H1 (cell line): ENCODE results near the gene RUNX1. TPM values are rescaled to one million over a fixed set of nuclear protein-coding genes. Genes with fewer than 3 reads are reported as not detected.

Source experiments
- CTCF ChIA-PET: fragments of 300-600 bp; sonication (Branson Sonifier 250); formaldehyde crosslinking; loops from one replicate; lab custom pipeline; 2021; ENCODE audit not compliant: partially characterized antibody; lab: Charles Lee
- POLR2A ChIA-PET: fragments of 300-600 bp; sonication (Branson Sonifier 250); formaldehyde crosslinking; loops from one replicate; lab custom pipeline; 2021; ENCODE audit warnings: inconsistent platforms; ENCODE audit not compliant: partially characterized antibody; lab: Charles Lee
- DNase-seq, 2 experiments: peaks; one replicate each; pipeline versions ENCODE4 v3.0.0 to v3.0.0-alpha.2; 2010 to 2022; ENCODE audit warnings: low spot score in 2 of 2, low read depth in 1 of 2, mixed read lengths in 1 of 2
- FAIRE-seq: peaks from 2 replicates; lab custom pipeline; 2011; peaks lifted over from hg19 to GRCh38; lab: Jason Lieb, UNC
- H2AFZ ChIP-seq: 2 replicates; pipeline ENCODE4 v1.8.1; 2012; ENCODE audit warnings: low read length, inconsistent platforms
- H2AK5ac ChIP-seq: 2 replicates; pipeline ENCODE4 v1.6.1; 2013; ENCODE audit warnings: low read depth, low read length
- H2BK120ac ChIP-seq: replicated peaks from 2 replicates; pipeline ENCODE3; 2013; ENCODE audit warnings: low read depth, low read length, inconsistent platforms
- H2BK12ac ChIP-seq: 2 replicates; pipeline ENCODE4 v1.6.1; 2013; ENCODE audit warnings: low read depth, low read length
- H2BK15ac ChIP-seq: 2 replicates; pipeline ENCODE4 v1.6.1; 2013; ENCODE audit warnings: low read length
- H2BK20ac ChIP-seq: 2 replicates; pipeline ENCODE4 v1.6.1; 2013; ENCODE audit warnings: low read length
- H2BK5ac ChIP-seq: 2 replicates; pipeline ENCODE4 v1.6.1; 2013; ENCODE audit warnings: low read depth, low read length
- H3K14ac ChIP-seq: 2 replicates; pipeline ENCODE4 v1.6.1; 2013; ENCODE audit warnings: inconsistent platforms; ENCODE audit not compliant: insufficient read length
- H3K18ac ChIP-seq: 2 replicates; pipeline ENCODE4 v1.6.1; 2013; ENCODE audit warnings: low read length; ENCODE audit errors: extremely low read depth
- H3K23ac ChIP-seq: 2 replicates; pipeline ENCODE4 v1.6.1; 2013; ENCODE audit warnings: inconsistent platforms; ENCODE audit not compliant: insufficient read length
- H3K23me2 ChIP-seq: 2 replicates; pipeline ENCODE4 v1.6.1; 2013; ENCODE audit warnings: low read depth, low read length
- H3K27ac ChIP-seq: 2 replicates; pipeline ENCODE4 v1.6.1; 2011; ENCODE audit warnings: low read depth, low read length, inconsistent platforms
- H3K27me3 ChIP-seq, 4 experiments: replicated peaks in 1 of 4; 1 replicate in 1 of 4; 2 replicates in 3 of 4; pipeline versions ENCODE4 v1.6.1 to v1.8.1; 2011 to 2013; ENCODE audit warnings: low read length in 3 of 4, mild to moderate bottlenecking in 3 of 4, inconsistent platforms in 2 of 4, mixed read lengths in 2 of 4, moderate library complexity in 1 of 4; ENCODE audit not compliant: control insufficient read depth in 3 of 4, insufficient read depth in 3 of 4; ENCODE audit errors: extremely low read depth in 1 of 4
- H3K36me3 ChIP-seq, 4 experiments: 2 replicates each; pipeline versions ENCODE4 v1.6.1 to v1.8.1; 2011 to 2013; ENCODE audit warnings: mild to moderate bottlenecking in 4 of 4, low read length in 3 of 4, moderate library complexity in 2 of 4, control low read depth in 1 of 4, inconsistent platforms in 1 of 4; ENCODE audit not compliant: insufficient read depth in 4 of 4, control insufficient read depth in 2 of 4
- H3K4ac ChIP-seq: replicated peaks from 2 replicates; pipeline ENCODE3; 2013; ENCODE audit warnings: low read length, low read depth, mixed read lengths, inconsistent platforms; ENCODE audit not compliant: insufficient read length
- H3K4me1 ChIP-seq, 4 experiments: replicated peaks in 1 of 4; 1 replicate in 1 of 4; 2 replicates in 3 of 4; pipeline versions ENCODE4 v1.6.1 to v1.8.1; 2011 to 2013; ENCODE audit warnings: low read length in 3 of 4, inconsistent platforms in 2 of 4, mixed read lengths in 1 of 4; ENCODE audit not compliant: insufficient read depth in 4 of 4, control insufficient read depth in 3 of 4
- H3K4me2 ChIP-seq, 2 experiments: 2 replicates each; pipeline versions ENCODE4 v1.6.1 to v1.8.1; 2011 to 2013; ENCODE audit warnings: low read depth in 2 of 2, low read length in 2 of 2, control low read depth in 1 of 2, inconsistent platforms in 1 of 2, mild to moderate bottlenecking in 1 of 2; ENCODE audit not compliant: insufficient read depth in 1 of 2
- H3K4me3 ChIP-seq, 4 experiments: fragments of 200-600, 300-600 bp in 1 of 4; sonication (generic), shearing (Covaris generic), sonication (Bioruptor Twin) in 1 of 4; 2 replicates each; pipeline versions ENCODE4 v1.5.1 to v1.8.1; 2011 to 2016; ENCODE audit warnings: low read length in 4 of 4, low read depth in 3 of 4, control low read depth in 2 of 4, inconsistent platforms in 2 of 4, mild to moderate bottlenecking in 2 of 4, mixed read lengths in 1 of 4, moderate library complexity in 1 of 4; ENCODE audit not compliant: insufficient read depth in 2 of 4; ENCODE audit errors: extremely low read depth in 1 of 4
- H3K56ac ChIP-seq: replicated peaks from 2 replicates; pipeline ENCODE3; 2013; ENCODE audit warnings: low read depth, mild to moderate bottlenecking, mixed read lengths, low read length, inconsistent platforms; ENCODE audit not compliant: insufficient read length
- H3K79me1 ChIP-seq: 2 replicates; pipeline ENCODE4 v1.6.1; 2013; ENCODE audit warnings: low read depth, low read length, control low read depth
- H3K79me2 ChIP-seq, 2 experiments: 2 replicates each; pipeline versions ENCODE4 v1.6.1 to v1.8.1; 2012 to 2013; ENCODE audit warnings: low read length in 2 of 2, mild to moderate bottlenecking in 2 of 2, inconsistent platforms in 1 of 2; ENCODE audit not compliant: insufficient read depth in 2 of 2, control insufficient read depth in 1 of 2
- H3K9ac ChIP-seq, 4 experiments: replicated peaks in 1 of 4; 1 replicate in 1 of 4; 2 replicates in 3 of 4; pipeline versions ENCODE4 v1.6.1 to v1.8.1; 2011 to 2013; ENCODE audit warnings: low read depth in 3 of 4, low read length in 3 of 4, control low read depth in 2 of 4, mild to moderate bottlenecking in 2 of 4, moderate library complexity in 2 of 4, inconsistent platforms in 1 of 4; ENCODE audit errors: extremely low read depth in 1 of 4
- H3K9me3 ChIP-seq, 2 experiments: 2 replicates each; pipeline versions ENCODE4 v1.6.1 to v1.8.1; 2012 to 2013; ENCODE audit warnings: mild to moderate bottlenecking in 2 of 2, moderate library complexity in 2 of 2, control low read depth in 1 of 2, inconsistent platforms in 1 of 2, low read depth in 1 of 2, low read length in 1 of 2, mixed read lengths in 1 of 2; ENCODE audit not compliant: insufficient read depth in 2 of 2
- H4K20me1 ChIP-seq, 2 experiments: replicated peaks in 1 of 2; 2 replicates each; pipeline versions ENCODE3 to v1.8.1; 2011 to 2013; ENCODE audit warnings: inconsistent platforms in 2 of 2, low read length in 2 of 2, mild to moderate bottlenecking in 1 of 2; ENCODE audit not compliant: insufficient read depth in 2 of 2, control insufficient read depth in 1 of 2
- H4K5ac ChIP-seq: 2 replicates; pipeline ENCODE4 v1.6.1; 2013; ENCODE audit warnings: low read length, low read depth, mixed read lengths, inconsistent platforms; ENCODE audit not compliant: insufficient read length
- H4K8ac ChIP-seq: 2 replicates; pipeline ENCODE4 v1.8.0; 2013; ENCODE audit warnings: mild to moderate bottlenecking, moderate library complexity, low read length, inconsistent platforms; ENCODE audit not compliant: insufficient read depth; ENCODE audit errors: extremely low read depth
- H4K91ac ChIP-seq: replicated peaks from 2 replicates; pipeline ENCODE3; 2013; ENCODE audit warnings: low read length, mixed read lengths, inconsistent platforms; ENCODE audit not compliant: insufficient read length
- ATF3 ChIP-seq: IDR thresholded peaks from 2 replicates; pipeline ENCODE4 v1.6.1; 2011; ENCODE audit warnings: low read depth, mild to moderate bottlenecking, low read length; ENCODE audit not compliant: insufficient read depth
- BCL11A ChIP-seq, 2 experiments: IDR thresholded peaks; one replicate each; pipeline ENCODE4 v1.6.1; 2011; ENCODE audit warnings: low read depth in 2 of 2, low read length in 2 of 2, mild to moderate bottlenecking in 2 of 2
- CEBPB ChIP-seq: IDR thresholded peaks from 2 replicates; pipeline ENCODE4 v1.6.1; 2012; ENCODE audit warnings: low read depth, low read length
- CHD1 ChIP-seq: IDR thresholded peaks from 2 replicates; pipeline ENCODE4 v1.6.1; 2012; ENCODE audit warnings: low read depth, low read length, improper control_type of control experiment
- CHD2 ChIP-seq: IDR thresholded peaks from 2 replicates; pipeline ENCODE4 v1.6.1; 2012; ENCODE audit warnings: low read length, improper control_type of control experiment
- GABPA ChIP-seq: IDR thresholded peaks from 2 replicates; pipeline ENCODE4 v1.6.1; 2011; ENCODE audit warnings: mild to moderate bottlenecking, low read length, moderate library complexity, borderline replicate concordance; ENCODE audit not compliant: insufficient read depth
- GTF2F1 ChIP-seq: IDR thresholded peaks from 2 replicates; pipeline ENCODE4 v1.6.1; 2012; ENCODE audit warnings: low read depth, low read length, improper control_type of control experiment, borderline replicate concordance
- HDAC6 ChIP-seq: IDR thresholded peaks from one replicate; pipeline ENCODE4 v1.7.1; 2012; ENCODE audit warnings: low read depth, mild to moderate bottlenecking, inconsistent platforms, low read length, moderate library complexity
- NRF1 ChIP-seq: IDR thresholded peaks from 2 replicates; pipeline ENCODE4 v1.6.1; 2011; ENCODE audit warnings: mild to moderate bottlenecking, low read depth, low read length, improper control_type of control experiment
- PHF8 ChIP-seq: fragments of 200-600 bp; sonication (generic); conservative IDR thresholded peaks from 2 replicates; pipeline ENCODE4 v1.7.1; 2012; ENCODE audit warnings: low read depth, mild to moderate bottlenecking, inconsistent platforms, low read length, moderate library complexity
- POLR2A ChIP-seq, 2 experiments: IDR thresholded peaks; 1 replicate in 1 of 2; 2 replicates in 1 of 2; pipeline ENCODE4 v1.6.1; 2011; ENCODE audit warnings: low read depth in 2 of 2, low read length in 2 of 2, mild to moderate bottlenecking in 2 of 2; ENCODE audit errors: control extremely low read depth in 1 of 2
- SP2 ChIP-seq: IDR thresholded peaks from 2 replicates; pipeline ENCODE4 v1.6.1; 2012; ENCODE audit warnings: mild to moderate bottlenecking, low read length, inconsistent platforms
- WGBS, 2 experiments: shearing (Covaris generic) in 1 of 2; methylation state at CpG; one replicate each; pipeline versions ENCODE4 v1.1.6 to v1.1.7; 2013 to 2015; ENCODE audit warnings: low lambda C conversion rate in 2 of 2, mixed read lengths in 2 of 2, inconsistent platforms in 1 of 2, low coverage in 1 of 2, missing lambda C conversion rate in 1 of 2; ENCODE audit not compliant: insufficient replicate concordance in 2 of 2, insufficient coverage in 1 of 2, insufficient read length in 1 of 2; ENCODE audit errors: extremely low coverage in 1 of 2, missing lambda C conversion rate in 1 of 2; 5-methylcytosine and 5-hydroxymethylcytosine counted together
- polyA plus RNA-seq, 7 experiments: library from polyadenylated mRNA; depleted of rRNA in 3 of 7; stranded (reverse) in 5 of 7; unstranded in 2 of 7; fragments of >200 nt in 5 of 7; fragments of 200-250 nt in 2 of 7; gene quantifications; 1 replicate in 5 of 7; 2 replicates in 1 of 7; 4 replicates in 1 of 7; pipeline versions ENCODE4 v1.2.1 to v1.2.3, GENCODE V29; 2011 to 2013; ENCODE audit warnings: missing spikeins in 2 of 7, mixed read lengths in 2 of 7
- total RNA-seq: library from RNA; stranded (reverse); fragmentation: NEBNext Ultra II Directional; extraction: Animal tissue kit (Norgen Biotek cat#: 25700); gene quantifications from 2 replicates; pipeline ENCODE4 v1.2.1, GENCODE V29; 2021

The RUNX1 gene
- total and polyA plus RNA-seq, 2 of the 8 experiments (the other 6 are each of a cell fraction or from before 2014, with no cell fraction given): 0.20 to 0.60 TPM

GRCh38 chr21:34830386-34831170, 218.5 kb downstream of the RUNX1 start:
- Histone ChIP-seq H2AFZ (no peak overlapping the region), H3K23me2 (no peaks in the 10 kb centered on the region), H2AK5ac (no peak overlapping the region), H2BK12ac (no peak overlapping the region), H3K27ac (no peak overlapping the region), H2BK5ac (no peak overlapping the region), H4K20me1 (no peaks in the 10 kb centered on the region), H2BK120ac (no peak overlapping the region), H3K36me3 (no peaks in the 10 kb centered on the region), H3K79me2 (no peaks in the 10 kb centered on the region), H4K8ac (no peak overlapping the region), H2BK20ac (no peak overlapping the region), H3K23ac (no peak overlapping the region), H3K9me3 (no peaks in the 10 kb centered on the region), H3K14ac (no peak overlapping the region), H3K56ac (no peak overlapping the region), H3K79me1 (no peaks in the 10 kb centered on the region), H2BK15ac (no peak overlapping the region), H3K4me2 (no peak overlapping the region), H4K5ac (no peak overlapping the region), H3K9ac (no peak overlapping the region), H3K27me3 (no peaks in the 10 kb centered on the region), H3K4me1 (peaks cover 1 to 16% (median 9%) of the 10 kb centered on the region in 4 experiments), H3K4ac (no peak overlapping the region), H3K4me3 (no peak overlapping the region), H4K91ac (no peak overlapping the region), H3K18ac (no peak overlapping the region)
- TF ChIP-seq PHF8 (no peak), NRF1 (no peak), HDAC6 (no peak), CHD1 (no peak), BCL11A (IDR thresholded peaks at IDR 0.05; ENCODE audit: low read depth in 2 of 2, low read length in 2 of 2) (no peak), GTF2F1 (no peak), ATF3 (no peak), SP2 (no peak), CEBPB (no peak), CHD2 (no peak), POLR2A (IDR thresholded peaks at IDR 0.05; ENCODE audit: control extremely low read depth in 1 of 2, low read depth in 2 of 2, low read length in 2 of 2) (no peak), GABPA (no peak)
- WGBS, 2 experiments: 83% methylated on average over 12 of the region's 12 CpGs; no CpG with 5 or more reads in 1 of the 2 experiments
- DNase-seq (no peak), FAIRE-seq (no peak)
- ChIA-PET POLR2A (no interaction called here), CTCF (no interaction called here)
